ENCODE data around the gene SLC9A2. TPM values are rescaled to one million over a fixed set of nuclear protein-coding genes. Genes with fewer than 3 reads are reported as not detected.

SLC9A2 gene, protein sequence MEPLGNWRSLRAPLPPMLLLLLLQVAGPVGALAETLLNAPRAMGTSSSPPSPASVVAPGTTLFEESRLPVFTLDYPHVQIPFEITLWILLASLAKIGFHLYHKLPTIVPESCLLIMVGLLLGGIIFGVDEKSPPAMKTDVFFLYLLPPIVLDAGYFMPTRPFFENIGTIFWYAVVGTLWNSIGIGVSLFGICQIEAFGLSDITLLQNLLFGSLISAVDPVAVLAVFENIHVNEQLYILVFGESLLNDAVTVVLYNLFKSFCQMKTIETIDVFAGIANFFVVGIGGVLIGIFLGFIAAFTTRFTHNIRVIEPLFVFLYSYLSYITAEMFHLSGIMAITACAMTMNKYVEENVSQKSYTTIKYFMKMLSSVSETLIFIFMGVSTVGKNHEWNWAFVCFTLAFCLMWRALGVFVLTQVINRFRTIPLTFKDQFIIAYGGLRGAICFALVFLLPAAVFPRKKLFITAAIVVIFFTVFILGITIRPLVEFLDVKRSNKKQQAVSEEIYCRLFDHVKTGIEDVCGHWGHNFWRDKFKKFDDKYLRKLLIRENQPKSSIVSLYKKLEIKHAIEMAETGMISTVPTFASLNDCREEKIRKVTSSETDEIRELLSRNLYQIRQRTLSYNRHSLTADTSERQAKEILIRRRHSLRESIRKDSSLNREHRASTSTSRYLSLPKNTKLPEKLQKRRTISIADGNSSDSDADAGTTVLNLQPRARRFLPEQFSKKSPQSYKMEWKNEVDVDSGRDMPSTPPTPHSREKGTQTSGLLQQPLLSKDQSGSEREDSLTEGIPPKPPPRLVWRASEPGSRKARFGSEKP
- total RNA-seq, result not detected
- total RNA-seq (2013), result not detected

DNA sequence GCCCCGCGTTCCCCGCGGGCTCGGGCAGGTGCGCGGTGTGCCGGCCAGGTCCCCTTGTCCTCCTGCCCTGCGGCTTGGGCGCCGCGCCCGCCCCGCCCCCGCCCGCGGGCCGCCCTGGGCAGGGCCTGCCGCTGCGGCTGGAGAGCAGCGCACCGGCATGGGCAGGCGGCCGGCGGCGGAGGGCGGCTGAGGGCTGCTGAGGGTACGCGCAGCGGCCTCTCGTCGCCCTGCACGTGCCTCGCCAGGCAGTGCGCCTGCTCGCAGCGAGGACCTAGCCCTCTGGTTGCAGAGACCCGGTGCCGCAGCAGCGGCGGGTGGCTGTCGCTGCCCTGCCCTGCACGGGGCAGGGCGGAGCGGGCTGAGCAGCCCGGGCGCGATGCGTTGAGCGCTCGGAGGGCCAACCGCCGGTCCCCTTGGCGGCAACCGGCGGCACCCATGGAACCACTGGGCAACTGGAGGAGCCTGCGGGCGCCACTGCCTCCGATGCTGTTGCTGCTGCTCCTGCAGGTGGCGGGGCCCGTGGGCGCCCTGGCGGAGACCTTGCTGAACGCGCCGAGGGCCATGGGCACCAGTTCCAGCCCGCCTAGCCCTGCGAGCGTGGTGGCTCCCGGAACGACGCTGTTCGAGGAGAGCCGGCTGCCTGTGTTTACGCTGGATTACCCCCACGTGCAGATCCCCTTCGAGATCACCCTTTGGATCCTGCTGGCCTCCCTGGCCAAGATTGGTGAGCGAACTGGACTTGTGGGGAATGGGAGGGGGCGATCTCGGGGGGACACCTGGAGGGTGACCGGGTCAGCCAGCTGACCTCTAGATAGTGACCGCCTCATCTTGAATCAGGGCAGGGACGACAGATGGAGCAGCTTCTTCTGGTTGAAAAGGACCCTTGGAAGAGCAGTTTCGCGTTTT is at the start of gene SLC9A2:
SLC9A2 (plus strand) TSS at position 140 of the 906 bp plus-strand sequence; CDS start at position 436, 296 bp downstream.
- DNase-seq (no peak), ATAC-seq (peak; percentile 41 to 58 (median 52))
- Mint-ChIP-seq H3K27ac (no peak within 1 kb of the TSS), H3K27me3 (ENCODE audit: low read depth in 2 of 2) (peaks cover 48 to 70% of the 10 kb centered on the region in 2 donors), H3K4me1 (peaks cover 8 to 15% of the 10 kb centered on the region in 2 donors), H3K36me3 (peaks cover 7% of the 10 kb centered on the region), H3K4me3 (peak within 1 kb of the TSS; percentile 87), H3K9me3 (no peaks in the 10 kb centered on the region)
- intact Hi-C loops (cut with micrococcal nuclease), result no loop called here
- H3K9me3 ChIP-seq (ENCODE audit: control insufficient read depth, insufficient read depth, low read length), result no peaks in the 10 kb centered on the region
- no peak within 1 kb of the TSS for H3K4me3 ChIP-seq (ENCODE audit: low read length)
- WGBS (ENCODE audit: insufficient coverage), result 4% methylated on average over 85 of the region's 85 CpGs
- H3K4me1 ChIP-seq (ENCODE audit: control insufficient read depth, insufficient read depth, low read length), result peaks cover 14% of the 10 kb centered on the region
- H3K27ac ChIP-seq (ENCODE audit: low read length), result no peak within 1 kb of the TSS
- H3K36me3 ChIP-seq (ENCODE audit: control insufficient read depth, insufficient read depth, low read length), result no peaks in the 10 kb centered on the region
- TF ChIP-seq, protein P1, sequence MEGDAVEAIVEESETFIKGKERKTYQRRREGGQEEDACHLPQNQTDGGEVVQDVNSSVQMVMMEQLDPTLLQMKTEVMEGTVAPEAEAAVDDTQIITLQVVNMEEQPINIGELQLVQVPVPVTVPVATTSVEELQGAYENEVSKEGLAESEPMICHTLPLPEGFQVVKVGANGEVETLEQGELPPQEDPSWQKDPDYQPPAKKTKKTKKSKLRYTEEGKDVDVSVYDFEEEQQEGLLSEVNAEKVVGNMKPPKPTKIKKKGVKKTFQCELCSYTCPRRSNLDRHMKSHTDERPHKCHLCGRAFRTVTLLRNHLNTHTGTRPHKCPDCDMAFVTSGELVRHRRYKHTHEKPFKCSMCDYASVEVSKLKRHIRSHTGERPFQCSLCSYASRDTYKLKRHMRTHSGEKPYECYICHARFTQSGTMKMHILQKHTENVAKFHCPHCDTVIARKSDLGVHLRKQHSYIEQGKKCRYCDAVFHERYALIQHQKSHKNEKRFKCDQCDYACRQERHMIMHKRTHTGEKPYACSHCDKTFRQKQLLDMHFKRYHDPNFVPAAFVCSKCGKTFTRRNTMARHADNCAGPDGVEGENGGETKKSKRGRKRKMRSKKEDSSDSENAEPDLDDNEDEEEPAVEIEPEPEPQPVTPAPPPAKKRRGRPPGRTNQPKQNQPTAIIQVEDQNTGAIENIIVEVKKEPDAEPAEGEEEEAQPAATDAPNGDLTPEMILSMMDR (IDR thresholded peaks at IDR 0.05), result no peak
- peaks cover 32% of the 10 kb centered on the region for H3K27me3 ChIP-seq (ENCODE audit: control insufficient read depth, insufficient read depth, low read length)

DNA sequence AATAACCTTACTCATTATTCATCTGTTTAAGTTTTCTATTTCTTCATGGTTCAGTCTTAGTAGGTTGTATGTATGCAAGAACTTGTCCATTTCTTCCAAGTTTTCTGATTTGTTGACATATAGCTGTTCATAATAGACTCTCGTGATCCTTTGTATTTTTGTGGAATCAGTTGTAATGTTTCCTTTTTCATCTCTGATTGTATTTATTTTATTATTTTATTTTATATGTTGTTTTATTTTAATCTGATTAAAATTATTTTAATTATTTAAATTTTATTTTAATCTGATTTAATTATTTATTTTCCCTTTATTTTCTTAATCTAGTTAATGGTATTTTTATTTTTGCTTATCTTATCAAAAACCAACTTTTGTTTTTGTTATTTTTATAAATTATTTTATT is 43.5 kb upstream of the SLC9A2 start:
- no peaks in the 10 kb centered on the region for H3K27me3 Mint-ChIP-seq (ENCODE audit: low read depth in 2 of 2)
- Histone ChIP-seq H3K4me3 (ENCODE audit: low read length) (no peak overlapping the region), H3K27ac (ENCODE audit: low read length) (no peak overlapping the region), H3K36me3 (ENCODE audit: control insufficient read depth, insufficient read depth, low read length) (no peaks in the 10 kb centered on the region), H3K27me3 (ENCODE audit: control insufficient read depth, insufficient read depth, low read length) (no peaks in the 10 kb centered on the region), H3K9me3 (ENCODE audit: control insufficient read depth, insufficient read depth, low read length) (peaks cover 7% of the 10 kb centered on the region), H3K4me1 (ENCODE audit: control insufficient read depth, insufficient read depth, low read length) (no peaks in the 10 kb centered on the region)
- no peak overlapping the region for H3K4me3 Mint-ChIP-seq
- H3K9me3 Mint-ChIP-seq, result peaks cover 0 to 4% of the 10 kb centered on the region in 2 donors
- ATAC-seq (no peak), DNase-seq (no peak)
- no peak overlapping the region for H3K27ac Mint-ChIP-seq
- peaks cover 17% of the 10 kb centered on the region for H3K36me3 Mint-ChIP-seq
- intact Hi-C loops (cut with micrococcal nuclease), result no loop called here
- TF ChIP-seq, protein P1 (IDR thresholded peaks at IDR 0.05), result no peak
- H3K4me1 Mint-ChIP-seq, result peaks cover 5 to 7% of the 10 kb centered on the region in 2 donors
- WGBS (ENCODE audit: insufficient coverage), result no CpG with 5 or more reads among the region's 1 CpG

DNA sequence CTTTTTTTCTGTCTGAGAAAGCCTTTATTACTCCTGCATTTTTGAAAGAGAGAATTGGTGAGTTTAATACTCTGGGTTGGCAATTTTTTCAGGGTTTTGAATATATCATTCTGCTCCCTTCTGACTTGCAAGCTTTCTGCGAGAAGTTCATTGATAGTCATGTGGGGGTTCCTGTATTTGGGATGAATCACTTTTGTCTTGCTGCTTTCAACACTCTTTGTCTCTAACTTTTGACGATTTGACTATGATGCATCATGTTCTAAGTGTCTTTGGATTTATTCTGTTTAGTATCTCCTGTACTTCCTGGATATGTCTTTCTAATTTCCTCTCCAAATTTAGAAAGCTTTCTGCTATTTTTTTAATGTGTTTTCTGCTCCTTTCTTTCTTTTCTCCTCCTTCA is 41.0 kb upstream of the SLC9A2 start:
- Mint-ChIP-seq H3K27ac (no peak overlapping the region), H3K36me3 (peaks cover 17% of the 10 kb centered on the region), H3K9me3 (peaks cover 0 to 4% of the 10 kb centered on the region in 2 donors), H3K27me3 (ENCODE audit: low read depth in 2 of 2) (no peaks in the 10 kb centered on the region), H3K4me1 (peaks cover 8 to 12% of the 10 kb centered on the region in 2 donors), H3K4me3 (no peak overlapping the region)
- no peaks in the 10 kb centered on the region for H3K27me3 ChIP-seq (ENCODE audit: control insufficient read depth, insufficient read depth, low read length)
- ATAC-seq (no peak), DNase-seq (no peak)
- TF ChIP-seq, protein P1 (IDR thresholded peaks at IDR 0.05), result no peak
- H3K4me3 ChIP-seq (ENCODE audit: low read length), result no peak overlapping the region
- H3K4me1 ChIP-seq (ENCODE audit: control insufficient read depth, insufficient read depth, low read length), result no peaks in the 10 kb centered on the region
- peaks cover 7% of the 10 kb centered on the region for H3K9me3 ChIP-seq (ENCODE audit: control insufficient read depth, insufficient read depth, low read length)
- WGBS (ENCODE audit: insufficient coverage), result 100% methylated on average over 2 of the region's 2 CpGs
- H3K27ac ChIP-seq (ENCODE audit: low read length), result no peak overlapping the region
- intact Hi-C loops (cut with micrococcal nuclease), result no loop called here
- no peaks in the 10 kb centered on the region for H3K36me3 ChIP-seq (ENCODE audit: control insufficient read depth, insufficient read depth, low read length)

Measured in natural killer cell (primary cell).